Stimulated activated CD4-positive, alpha-beta T cell treated with anti-CD3 and anti-CD28 coated beads, Interleukin-4, amount 100 ng/mL, for 48 hours (primary cell): Measurements from ENCODE around the gene SIRPA.
"Not testable (repeated sequence)": the region's sequence is repeated elsewhere in the genome, so short reads cannot be mapped to it uniquely, and the experiment has no call there.

ENCODE experiments used
- DNase-seq, 2 donors: peaks; one replicate each; pipeline ENCODE4 v3.0.0-alpha.2; 2020; ENCODE audit warnings: low read depth in 2 of 2

Gene SIRPA

GRCh38 chr20:1907586-1907985, 12.4 kb downstream of the SIRPA start:
- DNase-seq = no peak

- no peak for DNase-seq
Observed at GRCh38 chr20:1908191-1908590, 13.0 kb downstream of the SIRPA start.

GRCh38 chr20:1909097-1909496, 13.9 kb downstream of the SIRPA start:
- no peak for DNase-seq

- DNase-seq = no peak
Observed at GRCh38 chr20:1911536-1911935, 16.3 kb downstream of the SIRPA start.

GRCh38 chr20:1912053-1912452, 16.8 kb downstream of the SIRPA start:
- no peak for DNase-seq

GRCh38 chr20:1912646-1913045, 17.4 kb downstream of the SIRPA start:
- no peak for DNase-seq

GRCh38 chr20:1915233-1915632, 20.0 kb downstream of the SIRPA start:
- DNase-seq = not testable (repeated sequence)

GRCh38 chr20:1915725-1916124, 20.5 kb downstream of the SIRPA start:
- DNase-seq = no peak

- DNase-seq = no peak
Observed at GRCh38 chr20:1917786-1918185, 22.6 kb downstream of the SIRPA start.

GRCh38 chr20:1918491-1919165, 23.4 kb downstream of the SIRPA start:
- DNase-seq = no peak

- DNase-seq = no peak
Observed at GRCh38 chr20:1920252-1920651, 25.0 kb downstream of the SIRPA start.

GRCh38 chr20:1920826-1921225, 25.6 kb downstream of the SIRPA start:
- DNase-seq = no peak

- not testable (repeated sequence) for DNase-seq
Observed at GRCh38 chr20:1921985-1922384, 26.8 kb downstream of the SIRPA start.

- no peak for DNase-seq
Observed at GRCh38 chr20:1922786-1923185, 27.6 kb downstream of the SIRPA start.

GRCh38 chr20:1924910-1925861, 30.0 kb downstream of the SIRPA start:
- DNase-seq = no peak

GRCh38 chr20:1926237-1926636, 31.0 kb downstream of the SIRPA start:
- no peak for DNase-seq

- no peak for DNase-seq
Observed at GRCh38 chr20:1927217-1927616, 32.0 kb downstream of the SIRPA start.

GRCh38 chr20:1928154-1928553, 32.9 kb downstream of the SIRPA start:
- no peak for DNase-seq

- no peak for DNase-seq
Observed at GRCh38 chr20:1928782-1929181, 33.6 kb downstream of the SIRPA start.

- DNase-seq = no peak
Observed at GRCh38 chr20:1929460-1929859, 34.3 kb downstream of the SIRPA start.

- no peak for DNase-seq
Observed at GRCh38 chr20:1930165-1930564, 35.0 kb downstream of the SIRPA start.

- DNase-seq = no peak
Observed at GRCh38 chr20:1931830-1932229, 36.6 kb downstream of the SIRPA start.

- no peak for DNase-seq
Observed at GRCh38 chr20:1932971-1933370, 37.8 kb downstream of the SIRPA start.
